ENCODE measurements around the gene GPX2. TPM values are rescaled to one million over a fixed set of nuclear protein-coding genes. Genes with fewer than 3 reads are reported as not detected.

The GPX2 gene
- total and polyA plus RNA-seq, 2 of the 8 experiments (the other 6 are each of a cell fraction or from before 2014, with no cell fraction given), result 0.30 to 0.89 TPM

- Histone ChIP-seq H3K9me3 (ENCODE audit: insufficient read depth in 2 of 2, low read depth in 1 of 2, low read length in 1 of 2) (no peaks in the 10 kb centered on the region), H2BK5ac (ENCODE audit: low read depth, low read length) (no peak overlapping the region), H3K9ac (replicated peaks in 1 of 4; ENCODE audit: extremely low read depth in 1 of 4, low read depth in 3 of 4, low read length in 3 of 4) (no peak overlapping the region), H3K4me2 (ENCODE audit: insufficient read depth in 1 of 2, low read depth in 2 of 2, low read length in 2 of 2) (no peak overlapping the region), H2BK120ac (replicated peaks; ENCODE audit: low read depth, low read length) (no peak overlapping the region), H3K27me3 (replicated peaks in 1 of 4; ENCODE audit: control insufficient read depth in 3 of 4, extremely low read depth in 1 of 4, insufficient read depth in 3 of 4, low read length in 3 of 4) (peaks cover 0 to 1% (median 0%) of the 10 kb centered on the region in 4 experiments; a peak in 1 of 7 replicates), H3K56ac (replicated peaks; ENCODE audit: insufficient read length, low read depth, low read length) (no peak overlapping the region), H3K79me2 (ENCODE audit: control insufficient read depth in 1 of 2, insufficient read depth in 2 of 2, low read length in 2 of 2) (peaks cover 5 to 21% of the 10 kb centered on the region in 2 experiments; a peak in 3 of 4 replicates), H3K4ac (replicated peaks; ENCODE audit: insufficient read length, low read depth, low read length) (no peak overlapping the region), H3K14ac (ENCODE audit: insufficient read length) (no peak overlapping the region), H4K91ac (replicated peaks; ENCODE audit: insufficient read length, low read length) (no peak overlapping the region), H3K4me3 (ENCODE audit: extremely low read depth in 1 of 4, insufficient read depth in 2 of 4, low read depth in 3 of 4, low read length in 4 of 4) (no peak overlapping the region), H3K23me2 (ENCODE audit: low read depth, low read length) (peaks cover 5% of the 10 kb centered on the region), H3K27ac (ENCODE audit: low read depth, low read length) (no peak overlapping the region), H2BK20ac (ENCODE audit: low read length) (no peak overlapping the region), H3K23ac (ENCODE audit: insufficient read length) (no peak overlapping the region), H4K8ac (ENCODE audit: extremely low read depth, insufficient read depth, low read length) (no peak overlapping the region), H2AFZ (ENCODE audit: low read length) (no peak overlapping the region), H3K18ac (ENCODE audit: extremely low read depth, low read length) (no peak overlapping the region), H3K79me1 (ENCODE audit: low read depth, low read length) (no peaks in the 10 kb centered on the region; the same call in none of the 2 replicates), H3K36me3 (ENCODE audit: control insufficient read depth in 2 of 4, insufficient read depth in 4 of 4, low read length in 3 of 4) (no peaks in the 10 kb centered on the region), H2AK5ac (ENCODE audit: low read depth, low read length) (no peak overlapping the region), H4K20me1 (replicated peaks in 1 of 2; ENCODE audit: control insufficient read depth in 1 of 2, insufficient read depth in 2 of 2, low read length in 2 of 2) (no peaks in the 10 kb centered on the region), H2BK12ac (ENCODE audit: low read depth, low read length) (no peak overlapping the region), H3K4me1 (replicated peaks in 1 of 4; ENCODE audit: control insufficient read depth in 3 of 4, insufficient read depth in 4 of 4, low read length in 3 of 4) (peaks cover 0 to 4% (median 3%) of the 10 kb centered on the region in 4 experiments; a peak in 4 of 7 replicates), H4K5ac (ENCODE audit: insufficient read length, low read depth, low read length) (no peak overlapping the region), H2BK15ac (ENCODE audit: low read length) (no peak overlapping the region)
- 0% methylated on average over 1 of the region's 1 CpG; no CpG with 5 or more reads in 1 of the 2 experiments for WGBS, 2 experiments (ENCODE audit: extremely low coverage in 1 of 2, insufficient coverage in 1 of 2, insufficient read length in 1 of 2, insufficient replicate concordance in 2 of 2, low coverage in 1 of 2, low lambda C conversion rate in 2 of 2, missing lambda C conversion rate in 1 of 2)
- DNase-seq (ENCODE audit: low read depth in 1 of 2, low spot score in 2 of 2) (no peak), FAIRE-seq (no peak)
- CTCF ChIA-PET (ENCODE audit: partially characterized antibody), result interaction anchor here (0.6 to 4.9 kb wide), 11 partner anchors 12 to 117 kb away, joined by 3 to 66 read pairs (median 8); no protein-coding TSS in a partner anchor
- POLR2A ChIA-PET (ENCODE audit: partially characterized antibody), result no interaction called here
- TF ChIP-seq FOSL1 (IDR thresholded peaks at IDR 0.05; ENCODE audit: insufficient read depth, low read depth, low read length) (no peak), JUND (IDR thresholded peaks at IDR 0.05; ENCODE audit: low read length) (no peak), CTBP2 (IDR thresholded peaks at IDR 0.05; ENCODE audit: borderline replicate concordance, insufficient read depth, insufficient read length, low read length) (no peak), SAP30 (IDR thresholded peaks at IDR 0.05; ENCODE audit: insufficient read depth, insufficient replicate concordance, low read length) (no peak), HDAC6 (IDR thresholded peaks at IDR 0.05; ENCODE audit: low read depth, low read length) (no peak), ASH2L (IDR thresholded peaks at IDR 0.05; ENCODE audit: low read length) (no peak), YY1 (IDR thresholded peaks at IDR 0.05; ENCODE audit: low read depth, low read length) (no peak), RAD21 (IDR thresholded peaks at IDR 0.05 in 1 of 2, conservative IDR thresholded peaks at IDR 0.05 in 1 of 2; ENCODE audit: low read depth in 2 of 2, low read length in 2 of 2) (no peak), JUN (IDR thresholded peaks at IDR 0.05; ENCODE audit: low read depth, low read length) (no peak), RBBP5 (IDR thresholded peaks at IDR 0.05; ENCODE audit: borderline replicate concordance, low read depth, low read length) (no peak), MAFK (IDR thresholded peaks at IDR 0.05; ENCODE audit: low read depth, low read length) (no peak), CBX5 (IDR thresholded peaks at IDR 0.05; ENCODE audit: low read depth, low read length) (no peak)
- TF ChIP-seq, protein P1, sequence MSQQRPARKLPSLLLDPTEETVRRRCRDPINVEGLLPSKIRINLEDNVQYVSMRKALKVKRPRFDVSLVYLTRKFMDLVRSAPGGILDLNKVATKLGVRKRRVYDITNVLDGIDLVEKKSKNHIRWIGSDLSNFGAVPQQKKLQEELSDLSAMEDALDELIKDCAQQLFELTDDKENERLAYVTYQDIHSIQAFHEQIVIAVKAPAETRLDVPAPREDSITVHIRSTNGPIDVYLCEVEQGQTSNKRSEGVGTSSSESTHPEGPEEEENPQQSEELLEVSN (IDR thresholded peaks at IDR 0.05), result no peak
Observed at GRCh38 chr14:64912261-64912660, 30.3 kb downstream of the GPX2 start.
